ENCODE measurements around the gene FFAR4.

- TF ChIP-seq CTCF (IDR thresholded peaks at IDR 0.05) (no peak), ZFX (IDR thresholded peaks at IDR 0.05; ENCODE audit: borderline replicate concordance) (no peak)
Observed at GRCh38 chr10:93593254-93593653, 26.8 kb downstream of the FFAR4 start.

All from 22Rv1 (cell line).